ENCODE data around the gene LZTFL1. TPM values are rescaled to one million over a fixed set of nuclear protein-coding genes. Genes with fewer than 3 reads are reported as not detected.

The LZTFL1 gene
- total and polyA plus RNA-seq, 4 donors: 7.7 to 45.1 (median 22.3) TPM

DNA sequence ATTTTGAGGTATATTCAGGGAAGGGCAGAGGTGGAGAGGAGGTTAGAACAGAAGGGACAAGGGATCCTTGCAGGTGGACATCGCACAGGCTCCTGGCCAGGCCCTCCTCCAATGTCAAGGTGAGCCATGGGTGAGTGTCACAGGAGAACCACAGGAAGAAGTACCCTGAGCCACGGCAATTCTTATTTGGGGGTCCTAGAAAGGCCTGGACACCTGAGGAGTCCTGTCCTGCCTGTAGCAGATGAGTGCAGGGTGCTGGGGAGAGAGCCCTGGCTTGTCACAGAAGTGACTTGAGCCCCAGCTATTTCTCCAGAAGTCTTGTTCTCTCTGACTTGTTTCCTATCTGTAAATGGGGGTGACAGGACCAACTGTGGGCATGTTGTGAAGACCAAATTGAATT lies 49.9 kb downstream of the LZTFL1 start:
- no peak overlapping the region for H3K9ac ChIP-seq (ENCODE audit: insufficient read depth in 1 of 2, low read length in 2 of 2)
- H3K4me3 ChIP-seq: no peak overlapping the region
- TF ChIP-seq, protein P1, sequence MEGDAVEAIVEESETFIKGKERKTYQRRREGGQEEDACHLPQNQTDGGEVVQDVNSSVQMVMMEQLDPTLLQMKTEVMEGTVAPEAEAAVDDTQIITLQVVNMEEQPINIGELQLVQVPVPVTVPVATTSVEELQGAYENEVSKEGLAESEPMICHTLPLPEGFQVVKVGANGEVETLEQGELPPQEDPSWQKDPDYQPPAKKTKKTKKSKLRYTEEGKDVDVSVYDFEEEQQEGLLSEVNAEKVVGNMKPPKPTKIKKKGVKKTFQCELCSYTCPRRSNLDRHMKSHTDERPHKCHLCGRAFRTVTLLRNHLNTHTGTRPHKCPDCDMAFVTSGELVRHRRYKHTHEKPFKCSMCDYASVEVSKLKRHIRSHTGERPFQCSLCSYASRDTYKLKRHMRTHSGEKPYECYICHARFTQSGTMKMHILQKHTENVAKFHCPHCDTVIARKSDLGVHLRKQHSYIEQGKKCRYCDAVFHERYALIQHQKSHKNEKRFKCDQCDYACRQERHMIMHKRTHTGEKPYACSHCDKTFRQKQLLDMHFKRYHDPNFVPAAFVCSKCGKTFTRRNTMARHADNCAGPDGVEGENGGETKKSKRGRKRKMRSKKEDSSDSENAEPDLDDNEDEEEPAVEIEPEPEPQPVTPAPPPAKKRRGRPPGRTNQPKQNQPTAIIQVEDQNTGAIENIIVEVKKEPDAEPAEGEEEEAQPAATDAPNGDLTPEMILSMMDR (IDR thresholded peaks at IDR 0.05; ENCODE audit: control extremely low read depth, extremely low read depth): no peak
- peaks cover 0 to 12% (median 11%) of the 10 kb centered on the region in 3 donors for H3K27me3 ChIP-seq (ENCODE audit: control insufficient read depth in 3 of 3, insufficient read depth in 3 of 3, low read length in 2 of 3)
- 93 to 96% methylated on average over 2 of the region's 2 CpGs for WGBS, 2 donors
- H3K36me3 ChIP-seq (ENCODE audit: control insufficient read depth in 4 of 4, insufficient read depth in 4 of 4, low read length in 4 of 4): no peaks in the 10 kb centered on the region
- H3K27ac ChIP-seq (ENCODE audit: low read depth in 1 of 2, low read length in 1 of 2): no peak overlapping the region
- ATAC-seq (ENCODE audit: insufficient read depth, low FRiP score): no peak
- H3K4me1 ChIP-seq (ENCODE audit: control insufficient read depth in 5 of 5, insufficient read depth in 5 of 5, low read length in 5 of 5): peaks cover 0 to 20% (median 0%) of the 10 kb centered on the region in 5 donors
- H3K9me3 ChIP-seq (ENCODE audit: control insufficient read depth in 4 of 4, insufficient read depth in 3 of 4, low read length in 3 of 4): peaks cover 0 to 3% (median 1%) of the 10 kb centered on the region in 4 donors
- DNase-seq: no peak

DNA sequence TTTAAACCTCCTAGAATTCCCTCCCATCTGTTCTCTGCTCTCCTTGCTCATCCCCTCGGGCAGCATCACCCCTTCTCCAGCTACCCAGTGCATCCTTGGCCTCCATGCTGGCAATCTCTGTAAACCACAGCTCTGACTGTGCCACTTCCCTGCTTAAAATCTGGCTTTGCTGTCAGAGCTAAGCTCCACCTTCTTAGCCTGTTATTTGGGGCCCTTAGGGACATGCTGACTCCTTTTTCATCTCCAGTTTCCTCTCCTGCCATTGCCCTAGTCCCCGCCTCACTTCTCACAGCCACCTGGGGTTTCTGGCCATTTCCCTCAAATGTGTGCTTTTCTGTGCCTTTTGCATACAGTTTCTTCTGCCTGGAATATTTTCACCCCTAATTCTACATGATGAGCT lies 51.3 kb downstream of the LZTFL1 start:
- Histone ChIP-seq H3K9me3 (ENCODE audit: control insufficient read depth in 4 of 4, insufficient read depth in 3 of 4, low read length in 3 of 4) (peaks cover 0 to 3% (median 1%) of the 10 kb centered on the region in 4 donors), H3K27ac (ENCODE audit: low read depth in 1 of 2, low read length in 1 of 2) (no peak overlapping the region), H3K4me1 (ENCODE audit: control insufficient read depth in 5 of 5, insufficient read depth in 5 of 5, low read length in 5 of 5) (peaks cover 0 to 8% (median 0%) of the 10 kb centered on the region in 5 donors), H3K27me3 (ENCODE audit: control insufficient read depth in 3 of 3, insufficient read depth in 3 of 3, low read length in 2 of 3) (peaks cover 0 to 7% (median 0%) of the 10 kb centered on the region in 3 donors), H3K9ac (ENCODE audit: insufficient read depth in 1 of 2, low read length in 2 of 2) (no peak overlapping the region), H3K4me3 (no peak overlapping the region), H3K36me3 (ENCODE audit: control insufficient read depth in 4 of 4, insufficient read depth in 4 of 4, low read length in 4 of 4) (no peaks in the 10 kb centered on the region)
- WGBS, 2 donors: 82 to 95% methylated on average over 2 of the region's 2 CpGs
- TF ChIP-seq, protein P1 (IDR thresholded peaks at IDR 0.05; ENCODE audit: control extremely low read depth, extremely low read depth): no peak
- ATAC-seq (ENCODE audit: insufficient read depth, low FRiP score) (no peak), DNase-seq (no peak)

DNA sequence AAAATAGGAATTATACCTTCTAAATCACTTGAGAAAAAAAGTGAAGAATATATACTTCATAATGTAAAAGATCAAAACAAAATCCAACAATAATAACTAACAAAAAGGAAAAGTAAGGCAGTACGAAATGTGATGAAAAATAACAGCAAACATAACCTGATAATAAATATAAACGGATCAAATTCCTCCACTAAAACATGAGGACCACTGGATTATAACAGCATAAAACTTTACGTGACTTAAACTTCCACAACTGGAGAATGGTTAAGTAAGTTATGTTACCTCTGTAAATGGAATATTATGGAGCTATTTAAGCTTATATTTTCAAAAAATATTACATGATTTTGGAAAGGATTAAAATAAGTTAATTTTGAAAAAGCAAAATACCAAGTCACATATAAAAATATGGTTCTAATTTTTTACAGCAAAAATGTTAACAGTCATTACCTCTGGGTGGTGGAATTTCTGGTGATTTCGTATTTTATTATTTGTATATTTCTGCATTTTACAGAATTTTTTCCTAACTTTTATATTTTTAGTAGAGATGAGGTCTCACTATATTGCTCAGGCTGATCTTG lies 52.6 kb downstream of the LZTFL1 start:
- DNase-seq (no peak), ATAC-seq (ENCODE audit: insufficient read depth, low FRiP score) (no peak)
- H3K4me3 ChIP-seq: no peak overlapping the region
- TF ChIP-seq, protein P1 (IDR thresholded peaks at IDR 0.05; ENCODE audit: control extremely low read depth, extremely low read depth): no peak
- peaks cover 0 to 4% (median 1%) of the 10 kb centered on the region in 4 donors for H3K9me3 ChIP-seq (ENCODE audit: control insufficient read depth in 4 of 4, insufficient read depth in 3 of 4, low read length in 3 of 4)
- H3K27ac ChIP-seq (ENCODE audit: low read depth in 1 of 2, low read length in 1 of 2): no peak overlapping the region
- no peaks in the 10 kb centered on the region for H3K27me3 ChIP-seq (ENCODE audit: control insufficient read depth in 3 of 3, insufficient read depth in 3 of 3, low read length in 2 of 3)
- peaks cover 0 to 3% (median 0%) of the 10 kb centered on the region in 5 donors for H3K4me1 ChIP-seq (ENCODE audit: control insufficient read depth in 5 of 5, insufficient read depth in 5 of 5, low read length in 5 of 5)
- H3K9ac ChIP-seq (ENCODE audit: insufficient read depth in 1 of 2, low read length in 2 of 2): no peak overlapping the region
- WGBS, 2 donors: 91 to 96% methylated on average over 4 of the region's 4 CpGs
- no peaks in the 10 kb centered on the region for H3K36me3 ChIP-seq (ENCODE audit: control insufficient read depth in 4 of 4, insufficient read depth in 4 of 4, low read length in 4 of 4)

DNA sequence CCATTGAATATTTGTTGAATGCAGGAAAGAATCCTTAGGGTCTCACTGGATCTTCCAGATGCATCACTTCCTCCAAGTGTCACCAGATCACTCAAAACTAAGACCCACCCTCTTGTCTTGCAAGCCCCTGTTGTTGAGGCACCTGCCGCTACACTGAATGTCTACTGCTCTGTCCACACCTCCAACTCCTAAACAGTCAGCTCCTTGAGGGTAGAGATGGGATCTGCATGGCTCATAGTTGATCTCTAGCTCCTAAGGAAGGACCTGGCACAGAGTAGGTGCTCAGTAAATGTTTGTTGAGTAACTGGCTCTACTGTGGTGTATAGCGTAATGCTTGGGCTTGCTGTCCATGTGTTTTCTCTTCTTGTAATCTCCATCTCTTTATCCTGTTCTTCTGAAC lies 54.4 kb downstream of the LZTFL1 start:
- H3K4me3 ChIP-seq: no peak overlapping the region
- TF ChIP-seq, protein P1 (IDR thresholded peaks at IDR 0.05; ENCODE audit: control extremely low read depth, extremely low read depth): no peak
- no peak overlapping the region for H3K27ac ChIP-seq (ENCODE audit: low read depth in 1 of 2, low read length in 1 of 2)
- DNase-seq (no peak), ATAC-seq (ENCODE audit: insufficient read depth, low FRiP score) (no peak)
- H3K4me1 ChIP-seq (ENCODE audit: control insufficient read depth in 5 of 5, insufficient read depth in 5 of 5, low read length in 5 of 5): no peaks in the 10 kb centered on the region
- no peaks in the 10 kb centered on the region for H3K36me3 ChIP-seq (ENCODE audit: control insufficient read depth in 4 of 4, insufficient read depth in 4 of 4, low read length in 4 of 4)
- WGBS, 2 donors: 96 to 100% methylated on average over 2 of the region's 2 CpGs
- no peaks in the 10 kb centered on the region for H3K27me3 ChIP-seq (ENCODE audit: control insufficient read depth in 3 of 3, insufficient read depth in 3 of 3, low read length in 2 of 3)
- no peak overlapping the region for H3K9ac ChIP-seq (ENCODE audit: insufficient read depth in 1 of 2, low read length in 2 of 2)
- peaks cover 0 to 4% (median 1%) of the 10 kb centered on the region in 4 donors for H3K9me3 ChIP-seq (ENCODE audit: control insufficient read depth in 4 of 4, insufficient read depth in 3 of 4, low read length in 3 of 4)

Data from lung (tissue), 12 donors.